ENCODE results near the gene GCLM. TPM values are rescaled to one million over a fixed set of nuclear protein-coding genes. Genes with fewer than 3 reads are reported as not detected.
"Not testable (repeated sequence)": the region's sequence is repeated elsewhere in the genome, so short reads cannot be mapped to it uniquely, and the experiment has no call there.

GCLM gene
- total and polyA plus RNA-seq, 12 donors: 3.9 to 81.3 (median 30.0) TPM

- 63 to 75% (median 65%) methylated on average over 1 of the region's 1 CpG for WGBS, 4 donors
- Histone ChIP-seq H3K36me3 (replicated peaks in 1 of 2) (no peaks in the 10 kb centered on the region), H3K9me3 (replicated peaks in 1 of 3) (peaks cover 0 to 9% (median 0%) of the 10 kb centered on the region in 3 donors)
Measured at GRCh38 chr1:93955765-93956164, 46.5 kb upstream of the GCLM start.

GRCh38 chr1:93947002-93947686 lies 37.9 kb upstream of the GCLM start:
- H3K27ac ChIP-seq; H3K4me1 ChIP-seq (replicated peaks in 1 of 2); intact Hi-C loops (cut with DNase I); H3K4me3 ChIP-seq; H3K36me3 ChIP-seq (replicated peaks in 1 of 2); DNase-seq; H3K27me3 ChIP-seq; H3K9me3 ChIP-seq (replicated peaks in 1 of 3): not testable (repeated sequence)
- 70 to 86% (median 82%) methylated on average over 2 of the region's 2 CpGs for WGBS, 4 donors

More at GRCh38 chr1:93955765-93956164, 46.5 kb upstream of the GCLM start:
- TF ChIP-seq POLR2A (IDR thresholded peaks at IDR 0.05) (no peak), CTCF (IDR thresholded peaks at IDR 0.05) (no peak)
- intact Hi-C loops (cut with DNase I): no loop called here
- Histone ChIP-seq H3K4me3 (no peak overlapping the region), H3K4me1 (replicated peaks in 1 of 2) (no peaks in the 10 kb centered on the region), H3K27ac (no peak overlapping the region), H3K27me3 (no peaks in the 10 kb centered on the region)
- no peak for DNase-seq

DNA sequence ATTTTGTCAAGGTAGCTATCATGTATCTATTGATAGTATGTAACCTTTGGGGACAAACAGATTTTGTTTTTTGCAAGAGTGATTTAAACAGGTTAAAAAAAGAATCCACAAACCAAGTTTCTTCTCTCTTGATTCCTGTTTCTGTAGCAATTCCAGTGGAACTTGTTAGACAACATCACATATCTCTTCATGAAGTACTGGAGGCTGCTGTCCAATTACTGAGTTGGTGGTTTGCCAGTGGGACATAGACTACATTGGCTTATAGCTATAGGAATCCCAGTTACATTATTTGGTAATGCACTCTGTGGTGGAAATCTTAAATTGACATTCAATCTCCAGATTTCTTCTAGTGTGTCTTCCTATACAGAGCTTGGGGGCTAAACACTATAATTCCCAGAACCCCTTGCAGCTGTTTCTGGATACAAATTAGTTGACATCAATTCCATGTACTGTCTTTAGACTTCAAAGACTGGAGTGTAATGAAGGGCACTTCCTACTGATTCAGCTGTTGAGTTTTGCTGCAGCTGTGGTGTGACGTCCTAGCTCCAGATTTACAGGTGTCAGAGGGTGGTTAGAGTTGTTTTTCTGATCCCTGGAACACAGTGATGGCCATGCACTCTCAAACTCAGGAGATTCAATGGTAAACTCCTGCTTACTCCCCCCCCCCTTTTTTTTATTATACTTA lies 29.4 kb upstream of the GCLM start:
- H3K9me3 ChIP-seq (replicated peaks in 1 of 3): no peaks in the 10 kb centered on the region
- no peaks in the 10 kb centered on the region for H3K4me1 ChIP-seq (replicated peaks in 1 of 2)
- intact Hi-C loops (cut with DNase I): no loop called here
- no peaks in the 10 kb centered on the region for H3K36me3 ChIP-seq (replicated peaks in 1 of 2)
- H3K27ac ChIP-seq: no peak overlapping the region
- no peak for DNase-seq
- TF ChIP-seq CTCF (IDR thresholded peaks at IDR 0.05) (no peak), POLR2A (IDR thresholded peaks at IDR 0.05) (no peak)
- H3K4me3 ChIP-seq: no peak overlapping the region
- no peaks in the 10 kb centered on the region for H3K27me3 ChIP-seq
- WGBS, 4 donors: 62 to 89% (median 69%) methylated on average over 1 of the region's 1 CpG

DNA sequence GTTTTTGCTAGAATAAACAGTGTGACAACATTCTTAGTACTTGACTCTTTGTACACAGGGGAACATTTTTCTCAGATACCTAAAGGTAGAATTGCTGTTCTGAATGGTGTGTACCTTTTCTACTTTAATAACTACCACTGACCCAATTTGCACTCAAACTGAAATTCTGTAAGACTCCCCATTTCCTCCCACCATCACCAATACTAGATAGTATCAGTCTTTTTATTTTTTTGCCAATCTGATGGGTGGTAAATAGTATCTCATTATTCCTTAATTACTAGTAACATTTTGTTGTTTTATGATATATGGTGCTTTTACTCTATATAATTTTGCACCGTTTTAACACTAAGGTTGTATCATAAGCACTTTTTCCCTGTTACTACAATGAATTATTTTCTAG lies 28.8 kb upstream of the GCLM start:
- no peak for DNase-seq
- Histone ChIP-seq H3K27me3 (no peaks in the 10 kb centered on the region), H3K4me1 (replicated peaks in 1 of 2) (no peaks in the 10 kb centered on the region), H3K36me3 (replicated peaks in 1 of 2) (no peaks in the 10 kb centered on the region), H3K4me3 (no peak overlapping the region), H3K27ac (no peak overlapping the region), H3K9me3 (replicated peaks in 1 of 3) (no peaks in the 10 kb centered on the region)
- TF ChIP-seq POLR2A (IDR thresholded peaks at IDR 0.05): no peak
- TF ChIP-seq CTCF (IDR thresholded peaks at IDR 0.05): no peak
- intact Hi-C loops (cut with DNase I): no loop called here
- WGBS, 4 donors: 79 to 88% (median 84%) methylated on average over 1 of the region's 1 CpG

Data from adrenal gland (tissue), 12 donors.